BJ (cell line): ENCODE measurements around the gene ZNF865. TPM values are rescaled to one million over a fixed set of nuclear protein-coding genes. Genes with fewer than 3 reads are reported as not detected.

Source experiments
- CTCF ChIA-PET: fragments of 350-600 bp; formaldehyde crosslinking; extraction: SDS; loops from one replicate; lab custom pipeline; 2021; ENCODE audit warnings: antibody characterized with exemption, inconsistent platforms; lab: Yijun Ruan, JAX
- POLR2A ChIA-PET: fragments of 300-600 bp; sonication (Branson Sonifier 250); formaldehyde crosslinking; extraction: SDS; loops from one replicate; lab custom pipeline; 2021; ENCODE audit warnings: antibody characterized with exemption; lab: Charles Lee
- DNase-seq: peaks from one replicate; pipeline ENCODE4 v3.0.0-alpha.2; 2011; ENCODE audit warnings: low read depth
- H3K27me3 ChIP-seq: 2 replicates; pipeline ENCODE4 v1.6.0; 2011; ENCODE audit warnings: low read length; ENCODE audit not compliant: control insufficient read depth, insufficient read depth
- H3K36me3 ChIP-seq: 2 replicates; pipeline ENCODE4 v1.5.1; 2011; ENCODE audit warnings: low read length; ENCODE audit not compliant: control insufficient read depth, insufficient read depth
- H3K4me3 ChIP-seq: 2 replicates; pipeline ENCODE4 v1.5.1; 2011; ENCODE audit warnings: low read depth, mild to moderate bottlenecking, control low read depth, low read length
- polyA plus RNA-seq: library from polyadenylated mRNA; depleted of rRNA; stranded (reverse); fragments of >200 nt; gene quantifications from 2 replicates; pipeline ENCODE4 v1.2.3, GENCODE V29; 2011
- TF ChIP-seq, protein P1 (sequence below): IDR thresholded peaks from 2 replicates; pipeline ENCODE4 v1.5.1; 2011; ENCODE audit warnings: low read depth, mild to moderate bottlenecking, control low read depth, inconsistent platforms, low read length, moderate library complexity; ENCODE audit not compliant: insufficient read depth

Gene ZNF865
- polyA plus RNA-seq, 1 experiment = 1.4 TPM

DNA sequence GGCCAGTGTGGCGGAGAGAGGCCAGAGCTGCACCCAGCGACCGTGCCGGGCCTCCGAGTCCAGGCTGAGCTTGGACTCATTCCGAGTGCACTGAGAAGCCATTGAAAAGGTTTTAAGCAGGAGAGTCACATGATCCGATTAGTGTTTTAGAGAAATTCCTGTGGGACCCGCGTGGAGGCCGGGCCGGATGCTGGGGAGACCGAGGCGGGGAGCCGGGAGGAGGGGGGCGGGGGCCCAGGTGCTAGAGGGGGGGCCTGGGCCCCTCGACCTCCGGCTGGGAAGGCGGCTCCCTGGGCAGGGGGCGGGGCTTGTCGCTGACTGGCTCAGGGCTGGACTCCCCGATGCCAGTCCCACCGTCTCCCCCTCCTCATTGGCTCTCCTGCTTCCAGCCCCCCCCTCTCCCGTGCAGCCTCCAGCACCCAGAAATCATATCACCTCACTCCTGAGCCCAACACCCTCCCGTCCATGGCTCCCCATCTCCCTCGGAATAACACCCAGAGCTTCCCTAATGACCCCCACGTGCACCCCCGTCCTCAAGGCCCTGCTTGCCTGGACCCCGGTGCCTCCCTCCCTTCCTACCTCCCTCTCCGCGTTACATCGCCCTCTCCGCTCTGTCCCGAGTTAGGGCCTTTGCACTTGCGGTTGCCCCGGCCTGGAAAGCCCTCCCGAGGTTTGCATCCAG, 19.6 kb upstream of the ZNF865 start:
- TF ChIP-seq, protein P1, sequence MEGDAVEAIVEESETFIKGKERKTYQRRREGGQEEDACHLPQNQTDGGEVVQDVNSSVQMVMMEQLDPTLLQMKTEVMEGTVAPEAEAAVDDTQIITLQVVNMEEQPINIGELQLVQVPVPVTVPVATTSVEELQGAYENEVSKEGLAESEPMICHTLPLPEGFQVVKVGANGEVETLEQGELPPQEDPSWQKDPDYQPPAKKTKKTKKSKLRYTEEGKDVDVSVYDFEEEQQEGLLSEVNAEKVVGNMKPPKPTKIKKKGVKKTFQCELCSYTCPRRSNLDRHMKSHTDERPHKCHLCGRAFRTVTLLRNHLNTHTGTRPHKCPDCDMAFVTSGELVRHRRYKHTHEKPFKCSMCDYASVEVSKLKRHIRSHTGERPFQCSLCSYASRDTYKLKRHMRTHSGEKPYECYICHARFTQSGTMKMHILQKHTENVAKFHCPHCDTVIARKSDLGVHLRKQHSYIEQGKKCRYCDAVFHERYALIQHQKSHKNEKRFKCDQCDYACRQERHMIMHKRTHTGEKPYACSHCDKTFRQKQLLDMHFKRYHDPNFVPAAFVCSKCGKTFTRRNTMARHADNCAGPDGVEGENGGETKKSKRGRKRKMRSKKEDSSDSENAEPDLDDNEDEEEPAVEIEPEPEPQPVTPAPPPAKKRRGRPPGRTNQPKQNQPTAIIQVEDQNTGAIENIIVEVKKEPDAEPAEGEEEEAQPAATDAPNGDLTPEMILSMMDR = no peak
- Histone ChIP-seq H3K27me3 (no peaks in the 10 kb centered on the region), H3K36me3 (no peaks in the 10 kb centered on the region), H3K4me3 (peak overlapping the region; percentile 34)
- ChIA-PET POLR2A (no interaction called here), CTCF (interaction anchor here (1.0 to 3.4 kb wide), 2 partner anchors 20 to 47 kb away, joined by 3 to 10 read pairs; partner anchors contain the start of gene ZNF865)
- DNase-seq = no peak

DNA sequence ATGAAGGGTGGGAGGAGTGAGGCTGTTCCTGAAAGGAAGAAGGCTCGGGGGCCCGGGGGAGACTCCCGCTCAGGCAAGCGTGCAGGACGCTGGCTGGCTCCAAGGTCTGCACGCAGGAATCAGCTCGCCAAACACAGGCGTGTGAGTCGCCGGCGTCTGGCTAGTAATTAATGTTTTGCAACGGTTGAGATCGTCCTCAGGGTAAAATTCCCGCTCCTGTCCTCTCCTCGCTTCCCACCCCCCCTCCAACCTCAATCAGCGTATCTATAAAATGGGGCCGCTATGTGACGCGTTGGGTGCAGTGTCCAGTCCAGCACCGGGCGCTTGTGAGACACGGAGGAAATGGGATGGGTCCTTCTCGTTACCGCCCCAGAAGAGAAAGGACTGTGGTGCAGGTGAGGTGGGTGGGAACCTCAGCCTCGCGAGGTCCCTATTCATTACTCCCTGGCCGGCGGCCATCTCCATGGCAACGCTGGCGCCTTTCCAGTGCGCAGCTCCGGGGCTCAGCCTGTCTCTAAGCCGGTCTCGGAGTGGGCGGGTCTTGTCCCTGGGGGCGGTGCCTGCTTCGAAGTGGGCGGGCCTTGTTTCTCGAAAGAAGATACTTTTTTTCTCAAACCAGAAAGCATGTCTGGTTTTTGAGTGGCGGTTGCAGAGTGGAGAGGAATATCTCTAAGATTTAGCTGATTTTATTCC, 18.3 kb upstream of the ZNF865 start:
- TF ChIP-seq, protein P1 = no peak
- DNase-seq = no peak
- Histone ChIP-seq H3K36me3 (0 out of 2 replicates have a peak, but pooled peaks cover 1% of the 10 kb centered on the region), H3K4me3 (peak overlapping the region; percentile 25), H3K27me3 (no peaks in the 10 kb centered on the region)
- POLR2A ChIA-PET = no interaction called here
- CTCF ChIA-PET = interaction anchor here (1.0 to 1.3 kb wide), 5 partner anchors 33 to 83 kb away, joined by 3 to 7 read pairs (median 3); no protein-coding TSS in a partner anchor

DNA sequence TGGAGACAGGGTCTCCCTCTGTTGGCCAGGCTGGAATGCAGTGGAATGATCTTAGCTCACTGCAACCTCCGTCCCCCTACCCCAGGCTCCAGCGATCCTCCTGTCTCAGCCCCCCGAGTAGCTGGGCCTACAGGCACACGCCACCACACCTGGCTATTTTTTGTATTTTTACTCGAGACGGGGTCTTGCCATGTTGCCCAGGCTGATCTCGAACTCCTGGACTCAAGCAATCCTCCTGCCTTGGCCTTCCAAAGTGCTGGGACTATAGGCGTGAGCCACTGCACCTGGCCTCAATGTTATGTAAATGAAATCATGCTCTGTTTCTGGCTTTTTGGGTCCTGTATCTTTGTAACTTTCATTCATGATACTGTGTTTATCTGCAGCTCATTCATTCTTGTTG, 16.7 kb upstream of the ZNF865 start:
- TF ChIP-seq, protein P1 = no peak
- ChIA-PET POLR2A (no interaction called here), CTCF (no interaction called here)
- no peak for DNase-seq
- Histone ChIP-seq H3K36me3 (peaks cover 4% of the 10 kb centered on the region; the same call in 1 of the 2 replicates), H3K27me3 (no peaks in the 10 kb centered on the region), H3K4me3 (no peak overlapping the region)

DNA sequence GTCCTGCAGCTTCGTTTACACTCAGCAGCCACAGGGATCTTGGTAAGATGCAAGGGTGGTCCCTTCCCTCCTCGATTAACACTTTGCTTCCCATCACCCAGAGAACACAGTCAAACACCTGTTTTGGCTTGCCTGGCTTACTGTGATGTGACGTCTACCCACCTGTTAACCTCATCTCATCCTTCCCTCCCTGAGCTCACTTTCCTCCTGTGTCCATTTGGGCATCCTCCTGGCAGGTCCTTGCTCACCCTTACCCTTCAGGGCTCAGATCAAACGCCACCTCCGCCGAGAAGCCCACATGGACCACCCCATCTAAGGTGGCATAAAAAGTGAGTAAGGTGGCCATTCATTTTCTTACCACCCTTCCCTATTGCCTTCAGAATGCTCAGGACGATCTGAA, 15.3 kb upstream of the ZNF865 start:
- DNase-seq = no peak
- Histone ChIP-seq H3K36me3 (peaks cover 4% of the 10 kb centered on the region; the same call in 1 of the 2 replicates), H3K4me3 (no peak overlapping the region), H3K27me3 (no peaks in the 10 kb centered on the region)
- ChIA-PET CTCF (no interaction called here), POLR2A (no interaction called here)
- TF ChIP-seq, protein P1 = no peak

- DNase-seq = no peak
- POLR2A ChIA-PET = no interaction called here
- no peak overlapping the region for H3K4me3 ChIP-seq
- CTCF ChIA-PET = no interaction called here
- peaks cover 7% of the 10 kb centered on the region for H3K36me3 ChIP-seq
- H3K27me3 ChIP-seq = no peaks in the 10 kb centered on the region
- TF ChIP-seq, protein P1 = no peak
Measured at GRCh38 chr19:55590617-55591016, 14.8 kb upstream of the ZNF865 start.
